Measurements from ENCODE around the gene CLTA.

Gene CLTA

DNA sequence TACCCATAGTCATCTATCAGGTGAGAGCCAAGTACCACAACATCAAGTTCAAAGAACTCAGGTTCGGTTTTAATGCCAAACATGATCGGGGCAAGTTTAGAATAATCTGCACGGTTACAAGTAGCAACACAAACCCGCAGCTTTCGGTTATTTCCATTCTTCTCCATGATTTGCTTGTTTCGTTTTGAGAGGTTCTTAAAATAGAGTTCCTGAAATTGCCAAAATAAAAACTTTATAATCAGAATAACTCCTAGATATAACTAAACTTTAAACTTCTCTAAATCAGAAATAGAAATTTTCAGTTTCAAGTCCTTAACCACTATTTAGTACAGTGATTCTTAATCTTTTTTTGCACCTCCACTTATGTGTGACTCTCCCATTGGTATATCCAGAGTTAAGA, 58.5 kb downstream of the CLTA start:
- DNase-seq, result no peak

DNA sequence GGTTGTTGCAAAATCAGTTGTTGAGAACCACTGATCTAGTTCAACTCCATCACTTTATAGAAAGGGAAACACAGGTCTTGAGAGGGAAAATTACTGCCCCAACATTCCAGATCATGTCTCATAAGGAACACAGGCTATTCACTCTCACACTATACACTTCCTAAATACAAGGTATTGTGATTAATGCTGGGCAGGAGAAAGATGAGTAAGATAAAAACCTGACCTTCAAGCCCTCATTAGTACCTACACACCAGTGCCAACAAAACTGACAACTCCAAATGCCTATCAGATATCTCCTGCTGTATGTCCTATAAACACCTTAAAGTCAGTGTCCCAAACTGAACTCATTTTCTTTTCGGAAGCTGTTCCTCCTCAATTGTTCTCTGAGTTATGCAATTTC, 59.4 kb downstream of the CLTA start:
- no peak for DNase-seq

DNA sequence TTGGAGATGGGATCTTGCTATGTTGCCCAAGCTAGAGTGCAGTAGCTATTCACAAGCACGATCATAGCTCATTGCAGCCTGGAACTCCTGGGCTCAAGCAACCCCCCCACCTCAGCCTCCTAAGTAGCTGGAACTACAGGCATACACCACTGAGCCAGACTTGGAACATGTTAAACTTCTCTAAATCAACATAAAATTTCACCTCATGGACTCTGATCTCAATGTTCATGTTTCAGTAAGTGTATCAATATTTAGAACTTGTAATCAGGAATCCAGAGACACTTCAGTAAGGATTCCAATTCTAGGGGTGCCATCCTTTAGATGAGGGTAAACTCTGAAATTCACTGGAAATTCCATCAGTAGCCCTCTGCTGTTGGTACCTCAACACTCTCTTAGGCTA, 60.7 kb downstream of the CLTA start:
- DNase-seq, result no peak

DNA sequence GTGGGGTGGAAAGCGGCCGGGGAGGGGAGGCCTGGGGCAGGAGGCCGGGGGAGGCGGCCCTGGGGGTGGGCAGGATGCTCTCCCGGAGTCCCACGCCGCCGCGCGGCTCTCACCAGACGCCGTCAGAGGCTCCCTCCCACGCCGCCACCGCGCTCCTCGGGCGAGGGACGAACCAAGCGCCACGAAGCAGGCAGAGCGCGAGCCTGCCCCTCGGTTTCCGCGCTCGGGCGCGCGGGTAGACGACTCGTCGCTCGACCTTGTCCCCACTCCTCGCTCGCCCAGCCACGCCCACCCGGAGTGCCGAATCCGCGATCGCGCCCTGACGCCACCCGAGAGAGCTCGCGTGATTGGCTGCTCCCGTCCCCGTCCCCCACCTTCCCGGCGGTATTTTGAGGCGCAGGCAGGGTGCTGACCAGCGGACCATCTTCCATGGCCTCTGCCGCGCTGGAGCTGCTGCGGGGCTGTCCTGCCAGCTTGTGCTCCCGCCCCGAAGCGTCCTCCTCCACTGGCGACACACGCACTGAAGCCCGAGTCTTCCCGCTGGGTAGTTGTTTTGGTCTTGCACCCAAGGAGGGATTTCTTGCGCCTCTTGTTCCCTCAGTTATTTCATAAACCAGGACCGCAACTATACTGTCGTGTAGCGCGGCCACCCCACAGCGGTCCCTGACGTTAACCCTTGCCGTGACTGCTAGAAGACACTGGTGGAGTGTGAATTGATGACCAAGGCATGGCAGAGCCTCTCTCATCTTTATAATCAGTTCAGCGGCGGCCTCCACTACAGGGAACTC, 67.7 kb downstream of the CLTA start, which contains the start of gene GNE:
Gene GNE, minus strand, starts transcription at position 241 of the 788 bp plus-strand sequence. CDS start 9,093 bp downstream, outside the sequence.
- DNase-seq, result peak; percentile 95

DNA sequence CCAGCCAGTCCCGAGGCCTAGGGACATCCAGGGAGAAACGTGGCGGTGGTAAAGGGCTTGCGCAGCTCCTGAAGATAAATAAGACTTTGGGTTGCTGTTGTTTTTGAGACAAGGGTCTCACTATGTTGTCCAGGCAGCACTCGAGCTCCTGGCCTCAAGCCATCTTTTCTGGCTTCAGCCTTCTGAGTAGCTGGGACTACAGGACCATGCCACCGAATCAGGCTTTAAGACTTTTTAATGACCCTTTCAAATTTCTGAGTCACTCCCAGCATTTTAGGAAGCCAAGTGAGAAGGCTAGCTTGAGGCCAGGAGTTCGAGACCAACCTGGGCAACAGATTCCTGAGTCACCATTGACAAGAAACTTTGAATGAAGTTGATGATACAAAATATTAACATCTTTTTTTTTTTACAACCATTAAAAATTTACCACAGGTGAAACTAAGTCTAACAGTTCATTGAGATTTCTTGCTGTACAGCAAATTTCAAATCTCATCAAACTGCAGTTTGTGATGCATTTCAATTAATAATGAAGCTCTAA, 68.3 kb downstream of the CLTA start:
- no peak for DNase-seq

All from NCI-H345 (cell line).